IMR-90 (cell line): ENCODE measurements around the gene TRPC4AP. TPM values are rescaled to one million over a fixed set of nuclear protein-coding genes. Genes with fewer than 3 reads are reported as not detected.
A peak's percentile ranks its signal among the peaks of the same experiment; 100 is the strongest.

Source experiments
- ATAC-seq: fragments of 200-7000 bp; cut with Tn5 transposase; 2 replicates; pipeline ENCODE4 v1.9.1; 2020; ENCODE audit warnings: low read depth, mild to moderate bottlenecking, moderate library complexity
- BruUV-seq: library from RNA; stranded (reverse); fragments of 400-500 nt; replicated peaks from 2 replicates; lab custom pipeline; 2021; lab: Mats Ljungman, UMichigan
- CTCF ChIA-PET: fragments of 300-600 bp; formaldehyde crosslinking; extraction: SDS; loops from one replicate; lab custom pipeline; 2021; ENCODE audit warnings: antibody characterized with exemption; lab: Yijun Ruan, JAX
- POLR2A ChIA-PET: fragments of 300-600 bp; sonication (Branson Sonifier 250); formaldehyde crosslinking; loops from one replicate; lab custom pipeline; 2022; ENCODE audit warnings: antibody characterized with exemption; ENCODE audit not compliant: unreplicated experiment; lab: Charles Lee
- DNase-seq: peaks from one replicate; pipeline ENCODE4 v3.0.0; 2013
- H2AFZ ChIP-seq: replicated peaks from 2 replicates; pipeline ENCODE3; 2013; ENCODE audit warnings: low read length, mild to moderate bottlenecking; ENCODE audit not compliant: poor library complexity
- H2AK5ac ChIP-seq: 2 replicates; pipeline ENCODE4 v1.6.1; 2013; ENCODE audit warnings: low read depth, low read length, inconsistent platforms
- H2AK9ac ChIP-seq: replicated peaks from 2 replicates; pipeline ENCODE3; 2013; ENCODE audit warnings: mild to moderate bottlenecking, low read depth, low read length, moderate library complexity; ENCODE audit not compliant: poor library complexity
- H2BK120ac ChIP-seq: 2 replicates; pipeline ENCODE4 v1.6.1; 2013; ENCODE audit warnings: low read depth, low read length, inconsistent platforms
- H2BK15ac ChIP-seq: 3 replicates; pipeline ENCODE4 v1.6.1; 2013; ENCODE audit warnings: low read depth, low read length, inconsistent platforms
- H2BK20ac ChIP-seq: 2 replicates; pipeline ENCODE4 v1.6.1; 2013; ENCODE audit warnings: low read depth, mild to moderate bottlenecking, inconsistent platforms, low read length, moderate library complexity
- H2BK5ac ChIP-seq: 2 replicates; pipeline ENCODE4 v1.6.1; 2013; ENCODE audit warnings: mild to moderate bottlenecking, low read depth, low read length, inconsistent platforms; ENCODE audit not compliant: poor library complexity, severe bottlenecking
- H3K14ac ChIP-seq: replicated peaks from 2 replicates; pipeline ENCODE4 v1.6.1; 2013; ENCODE audit warnings: low read depth, low read length, inconsistent platforms
- H3K18ac ChIP-seq: 2 replicates; pipeline ENCODE4 v1.6.1; 2013; ENCODE audit warnings: low read depth, low read length, control low read depth
- H3K23ac ChIP-seq: 2 replicates; pipeline ENCODE4 v1.6.1; 2013; ENCODE audit warnings: low read depth, low read length, inconsistent platforms
- H3K27ac ChIP-seq: 2 replicates; pipeline ENCODE4 v1.5.1; 2013; ENCODE audit warnings: mild to moderate bottlenecking, control low read depth, low read length; ENCODE audit not compliant: insufficient read depth
- H3K27me3 ChIP-seq: 2 replicates; pipeline ENCODE4 v1.6.1; 2013; ENCODE audit warnings: low read length; ENCODE audit not compliant: control insufficient read depth, insufficient read depth
- H3K36me3 ChIP-seq: 2 replicates; pipeline ENCODE4 v1.6.1; 2013; ENCODE audit warnings: low read length, mixed read lengths; ENCODE audit not compliant: control insufficient read depth, insufficient read depth
- H3K4ac ChIP-seq: 2 replicates; pipeline ENCODE4 v1.6.1; 2013; ENCODE audit warnings: low read depth, low read length, inconsistent platforms
- H3K4me1 ChIP-seq: 2 replicates; pipeline ENCODE4 v1.6.1; 2013; ENCODE audit warnings: low read length, mixed read lengths; ENCODE audit not compliant: control insufficient read depth, insufficient read depth
- H3K4me2 ChIP-seq: 2 replicates; pipeline ENCODE4 v1.6.1; 2013; ENCODE audit warnings: low read depth, mild to moderate bottlenecking, control low read depth, low read length, moderate library complexity
- H3K4me3 ChIP-seq: 2 replicates; pipeline ENCODE4 v1.5.1; 2013; ENCODE audit warnings: low read depth, mild to moderate bottlenecking, control low read depth, low read length, moderate library complexity; ENCODE audit not compliant: insufficient read depth
- H3K56ac ChIP-seq: 2 replicates; pipeline ENCODE4 v1.6.1; 2013; ENCODE audit warnings: low read length, inconsistent platforms; ENCODE audit not compliant: insufficient read depth; ENCODE audit errors: extremely low read depth
- H3K79me1 ChIP-seq, 2 experiments: 2 replicates each; pipeline ENCODE4 v1.6.1; 2013; ENCODE audit warnings: low read length in 2 of 2, inconsistent platforms in 1 of 2, low read depth in 1 of 2
- H3K9ac ChIP-seq: 2 replicates; pipeline ENCODE4 v1.6.1; 2013; ENCODE audit warnings: low read depth, low read length, control low read depth
- H3K9me1 ChIP-seq: 2 replicates; pipeline ENCODE4 v1.6.1; 2013; ENCODE audit warnings: low read length, inconsistent platforms; ENCODE audit not compliant: insufficient read depth
- H3K9me3 ChIP-seq: 2 replicates; pipeline ENCODE4 v1.6.1; 2013; ENCODE audit warnings: low read length; ENCODE audit not compliant: control insufficient read depth, insufficient read depth
- H4K20me1 ChIP-seq: 2 replicates; pipeline ENCODE4 v1.6.1; 2013; ENCODE audit warnings: low read length, inconsistent platforms; ENCODE audit not compliant: insufficient read depth
- H4K5ac ChIP-seq: 2 replicates; pipeline ENCODE4 v1.6.1; 2013; ENCODE audit warnings: mild to moderate bottlenecking, low read depth, low read length, control low read depth
- H4K8ac ChIP-seq, 2 experiments: 2 replicates each; pipeline ENCODE4 v1.6.1; 2013; ENCODE audit warnings: low read depth in 2 of 2, low read length in 2 of 2, control low read depth in 1 of 2, inconsistent platforms in 1 of 2
- H4K91ac ChIP-seq: 2 replicates; pipeline ENCODE4 v1.6.1; 2013; ENCODE audit warnings: low read depth, low read length, inconsistent platforms; ENCODE audit not compliant: insufficient read depth
- MAZ ChIP-seq: IDR thresholded peaks from 2 replicates; pipeline ENCODE4 v1.6.1; 2012; ENCODE audit warnings: low read depth, mild to moderate bottlenecking, low read length, improper control_type of control experiment, moderate library complexity, borderline replicate concordance
- WGBS, 2 experiments: methylation state at CpG; one replicate each; pipeline versions ENCODE4 v1.1.5 to v1.1.7; 2013; ENCODE audit warnings: missing lambda C conversion rate in 2 of 2; ENCODE audit not compliant: insufficient read length in 1 of 2; ENCODE audit errors: extremely low coverage in 2 of 2; 5-methylcytosine and 5-hydroxymethylcytosine counted together
- dilution Hi-C: fragments of 300-500 bp; cut with HindIII; formaldehyde crosslinking; loops from one replicate; pipeline ENCODE4 v1.14.3; 2018; ENCODE audit warnings: low sequenced_read_pairs; ENCODE audit not compliant: unreplicated experiment
- in situ Hi-C: fragments of 300-500 bp; cut with MboI; formaldehyde crosslinking; loops from 3 replicates; pipeline ENCODE4 v1.14.3; 2019; ENCODE audit warnings: low sequenced_read_pairs, inconsistent platforms, mixed read lengths
- intact Hi-C: fragments of 100-400 bp; cut with micrococcal nuclease; formaldehyde crosslinking; loops from 2 replicates; pipeline ENCODE4 v1.10.0; 2022
- polyA plus RNA-seq, 3 experiments: library from polyadenylated mRNA; depleted of rRNA; stranded (reverse); fragments of >200 nt; gene quantifications; 2 replicates each; pipeline ENCODE4 v1.2.3, GENCODE V29; 2012; ENCODE audit warnings: low replicate concordance in 1 of 3
- total RNA-seq: library from RNA; depleted of rRNA; stranded (reverse); fragments of >200 nt; gene quantifications from 2 replicates; pipeline ENCODE4 v1.2.3, GENCODE V29; 2012
- TF ChIP-seq, protein P1 (sequence below): conservative IDR thresholded peaks from 2 replicates; pipeline ENCODE4 v1.5.1; 2012; ENCODE audit warnings: mild to moderate bottlenecking, low read depth, low read length, improper control_type of control experiment

The TRPC4AP gene
- total and polyA plus RNA-seq, 2 of the 4 experiments (the other 2 are of a cell fraction), result 41.0 to 81.0 TPM

DNA sequence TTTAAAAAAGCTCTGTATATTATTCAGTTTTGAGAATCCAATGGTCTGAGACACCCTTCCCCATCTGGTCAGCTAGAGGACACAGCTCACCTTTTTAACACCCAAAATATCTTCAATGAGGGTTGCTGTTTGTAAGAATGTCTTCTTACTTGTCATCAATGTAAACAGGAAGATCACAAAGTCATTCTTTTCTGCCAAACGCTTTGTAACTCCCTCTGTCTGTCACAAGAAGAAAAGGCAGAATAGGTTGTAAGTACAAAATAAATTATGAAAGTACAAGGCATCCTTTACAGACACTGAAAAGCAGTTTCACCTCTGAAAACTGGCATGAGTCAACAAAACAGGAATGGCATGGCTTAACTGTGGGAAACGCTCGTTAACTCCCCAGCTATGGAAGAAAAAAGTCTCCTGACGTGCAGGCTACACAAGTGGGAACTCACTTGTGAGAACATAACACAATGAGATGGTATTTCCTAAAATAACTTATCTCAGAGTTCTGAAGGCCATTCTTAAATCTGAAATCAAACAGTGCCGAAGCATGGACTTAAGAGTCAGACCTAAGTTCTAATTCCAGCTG, 42.7 kb downstream of the TRPC4AP start:
- ChIA-PET CTCF (no interaction called here), POLR2A (no interaction called here)
- H3K4me1 ChIP-seq, result peaks cover 2% of the 10 kb centered on the region; the same call in 1 of the 2 replicates
- no peaks in the 10 kb centered on the region for H3K27me3 ChIP-seq
- no peak overlapping the region for H4K5ac ChIP-seq
- H3K23ac ChIP-seq, result 0 out of 2 replicates have a peak overlapping the region, but pooled peaks have one; percentile 20
- H2BK15ac ChIP-seq, result no peak overlapping the region; the same call in 2 of the 3 replicates
- dilution Hi-C loops, result no loop called here
- H3K36me3 ChIP-seq, result peaks cover 34% of the 10 kb centered on the region
- H4K91ac ChIP-seq, result no peak overlapping the region
- BruUV-seq, result no TSS peak
- H3K79me1 ChIP-seq, result peaks cover 39 to 79% of the 10 kb centered on the region in 2 experiments
- ATAC-seq, result no peak
- DNase-seq, result no peak
- H3K14ac ChIP-seq, result no peak overlapping the region
- no peak overlapping the region for H3K4me2 ChIP-seq
- H3K9ac ChIP-seq, result no peak overlapping the region
- H3K9me1 ChIP-seq, result peaks cover 16% of the 10 kb centered on the region
- H3K9me3 ChIP-seq, result no peaks in the 10 kb centered on the region
- H3K18ac ChIP-seq, result no peak overlapping the region
- TF ChIP-seq, protein P1, sequence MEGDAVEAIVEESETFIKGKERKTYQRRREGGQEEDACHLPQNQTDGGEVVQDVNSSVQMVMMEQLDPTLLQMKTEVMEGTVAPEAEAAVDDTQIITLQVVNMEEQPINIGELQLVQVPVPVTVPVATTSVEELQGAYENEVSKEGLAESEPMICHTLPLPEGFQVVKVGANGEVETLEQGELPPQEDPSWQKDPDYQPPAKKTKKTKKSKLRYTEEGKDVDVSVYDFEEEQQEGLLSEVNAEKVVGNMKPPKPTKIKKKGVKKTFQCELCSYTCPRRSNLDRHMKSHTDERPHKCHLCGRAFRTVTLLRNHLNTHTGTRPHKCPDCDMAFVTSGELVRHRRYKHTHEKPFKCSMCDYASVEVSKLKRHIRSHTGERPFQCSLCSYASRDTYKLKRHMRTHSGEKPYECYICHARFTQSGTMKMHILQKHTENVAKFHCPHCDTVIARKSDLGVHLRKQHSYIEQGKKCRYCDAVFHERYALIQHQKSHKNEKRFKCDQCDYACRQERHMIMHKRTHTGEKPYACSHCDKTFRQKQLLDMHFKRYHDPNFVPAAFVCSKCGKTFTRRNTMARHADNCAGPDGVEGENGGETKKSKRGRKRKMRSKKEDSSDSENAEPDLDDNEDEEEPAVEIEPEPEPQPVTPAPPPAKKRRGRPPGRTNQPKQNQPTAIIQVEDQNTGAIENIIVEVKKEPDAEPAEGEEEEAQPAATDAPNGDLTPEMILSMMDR, result no peak
- TF ChIP-seq MAZ, result no peak
- in situ Hi-C loops, result no loop called here
- H2BK5ac ChIP-seq, result peak overlapping the region; percentile 54
- 0 out of 2 replicates have a peak overlapping the region, but pooled peaks have one; percentile 15 for H2AK5ac ChIP-seq
- H3K56ac ChIP-seq, result no peak overlapping the region
- no peak overlapping the region for H2BK120ac ChIP-seq
- H3K4me3 ChIP-seq, result no peak overlapping the region
- intact Hi-C loops, result no loop called here
- H4K8ac ChIP-seq, result no peak overlapping the region
- peaks cover 11% of the 10 kb centered on the region for H4K20me1 ChIP-seq
- no peak overlapping the region for H2BK20ac ChIP-seq
- H3K27ac ChIP-seq, result no peak overlapping the region
- H2AFZ ChIP-seq, result no peak overlapping the region
- H3K4ac ChIP-seq, result no peak overlapping the region
- no peak overlapping the region for H2AK9ac ChIP-seq
- 78% methylated on average over 4 of the region's 5 CpGs; no CpG with 5 or more reads in 1 of the 2 experiments for WGBS, 2 experiments
